Measurements from ENCODE around the gene SLC5A11. TPM values are rescaled to one million over a fixed set of nuclear protein-coding genes. Genes with fewer than 3 reads are reported as not detected.

Gene SLC5A11
- total RNA-seq, 4 donors from 2014 or later, result 0.33 to 0.66 TPM; not detected in 2

DNA sequence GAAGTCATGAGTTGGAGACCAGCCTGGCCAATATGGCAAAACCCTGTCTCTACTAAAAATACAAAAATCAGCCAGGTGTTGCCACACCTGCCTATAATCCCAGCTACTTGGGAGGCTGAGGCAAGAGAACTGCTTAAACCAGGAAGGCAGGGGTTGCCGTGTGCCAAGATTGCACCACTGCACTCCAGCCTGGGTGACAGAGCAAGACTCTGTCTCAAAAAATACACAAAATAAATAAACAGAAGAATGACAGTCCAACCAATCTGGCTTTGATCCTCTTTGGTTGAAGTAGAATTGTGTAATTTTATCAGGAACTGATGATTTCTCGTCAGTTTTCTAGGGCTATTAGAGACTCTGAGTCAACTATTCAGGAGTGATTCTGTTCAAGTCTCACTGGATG is 79.4 kb downstream of the SLC5A11 start:
- TF ChIP-seq, protein P1, sequence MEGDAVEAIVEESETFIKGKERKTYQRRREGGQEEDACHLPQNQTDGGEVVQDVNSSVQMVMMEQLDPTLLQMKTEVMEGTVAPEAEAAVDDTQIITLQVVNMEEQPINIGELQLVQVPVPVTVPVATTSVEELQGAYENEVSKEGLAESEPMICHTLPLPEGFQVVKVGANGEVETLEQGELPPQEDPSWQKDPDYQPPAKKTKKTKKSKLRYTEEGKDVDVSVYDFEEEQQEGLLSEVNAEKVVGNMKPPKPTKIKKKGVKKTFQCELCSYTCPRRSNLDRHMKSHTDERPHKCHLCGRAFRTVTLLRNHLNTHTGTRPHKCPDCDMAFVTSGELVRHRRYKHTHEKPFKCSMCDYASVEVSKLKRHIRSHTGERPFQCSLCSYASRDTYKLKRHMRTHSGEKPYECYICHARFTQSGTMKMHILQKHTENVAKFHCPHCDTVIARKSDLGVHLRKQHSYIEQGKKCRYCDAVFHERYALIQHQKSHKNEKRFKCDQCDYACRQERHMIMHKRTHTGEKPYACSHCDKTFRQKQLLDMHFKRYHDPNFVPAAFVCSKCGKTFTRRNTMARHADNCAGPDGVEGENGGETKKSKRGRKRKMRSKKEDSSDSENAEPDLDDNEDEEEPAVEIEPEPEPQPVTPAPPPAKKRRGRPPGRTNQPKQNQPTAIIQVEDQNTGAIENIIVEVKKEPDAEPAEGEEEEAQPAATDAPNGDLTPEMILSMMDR (IDR thresholded peaks at IDR 0.05; ENCODE audit: low read depth), result no peak

DNA sequence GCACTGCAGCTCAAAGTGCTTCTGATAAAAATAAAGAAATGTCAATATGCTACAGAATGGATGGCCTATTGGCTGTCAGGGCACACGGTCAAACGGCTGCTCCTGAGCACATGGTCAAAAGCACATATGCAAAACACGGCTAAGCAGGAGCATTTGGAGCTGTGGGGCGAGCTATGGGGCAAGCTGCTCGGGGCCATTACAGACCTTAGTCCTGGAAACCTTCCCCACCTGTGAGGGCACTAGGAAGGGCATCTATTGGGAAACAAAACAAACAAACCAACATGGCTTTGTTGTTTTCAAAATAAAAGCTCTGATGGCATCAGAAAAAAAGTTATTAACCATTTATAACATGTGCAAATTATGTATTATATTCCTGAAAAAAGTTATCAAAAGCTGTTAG is 83.6 kb downstream of the SLC5A11 start:
- TF ChIP-seq, protein P1 (IDR thresholded peaks at IDR 0.05; ENCODE audit: low read depth), result no peak

GRCh38 chr16:24930440-24930839 is 84.7 kb downstream of the SLC5A11 start:
- TF ChIP-seq, protein P1 (IDR thresholded peaks at IDR 0.05; ENCODE audit: low read depth), result no peak

DNA sequence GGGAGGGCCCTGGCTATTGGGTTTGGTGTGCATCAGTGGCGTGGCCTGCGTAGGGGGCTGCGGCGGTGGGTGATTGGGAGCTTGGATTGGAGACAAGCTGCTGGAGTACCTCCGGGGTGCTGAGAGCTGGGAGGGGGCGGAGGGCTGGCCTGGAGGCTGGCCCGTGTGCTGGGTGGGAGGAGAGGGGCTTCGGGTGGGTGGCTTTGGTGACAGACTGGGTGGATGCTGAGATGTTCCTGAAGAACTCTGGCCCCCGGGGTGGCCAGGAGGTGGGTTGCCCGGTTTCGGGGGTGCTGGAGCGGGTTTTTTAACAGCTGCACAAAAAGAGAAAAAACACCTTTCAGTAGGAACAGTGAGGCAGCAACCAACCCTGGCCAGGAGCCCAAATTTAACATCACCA is 85.3 kb downstream of the SLC5A11 start:
- TF ChIP-seq, protein P1 (IDR thresholded peaks at IDR 0.05; ENCODE audit: low read depth), result no peak

GRCh38 chr16:24935336-24935735 is 89.6 kb downstream of the SLC5A11 start:
- TF ChIP-seq, protein P1 (IDR thresholded peaks at IDR 0.05; ENCODE audit: low read depth), result no peak

DNA sequence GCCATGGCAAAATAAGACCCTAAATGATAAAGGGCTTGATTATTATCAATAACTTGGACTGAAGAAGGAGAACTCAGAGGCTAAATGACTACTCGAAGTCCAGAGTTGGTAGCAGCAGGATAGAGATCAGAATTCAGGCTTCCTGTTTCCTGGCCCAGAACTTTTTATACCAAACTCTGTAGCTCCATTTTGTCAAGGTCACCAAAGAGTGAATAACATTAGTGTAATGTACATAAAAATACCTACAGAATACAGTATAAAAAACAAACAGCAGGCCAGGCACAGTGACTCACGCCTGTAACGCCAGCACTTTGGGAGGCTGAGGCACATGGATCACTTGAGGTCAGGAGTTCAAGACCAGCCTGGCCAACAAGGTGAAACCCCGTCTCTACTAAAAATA is 90.4 kb downstream of the SLC5A11 start:
- TF ChIP-seq, protein P1 (IDR thresholded peaks at IDR 0.05; ENCODE audit: low read depth), result no peak

GRCh38 chr16:24939224-24939623 is 93.5 kb downstream of the SLC5A11 start:
- TF ChIP-seq, protein P1 (IDR thresholded peaks at IDR 0.05; ENCODE audit: low read depth), result no peak
